Measurements from ENCODE around the gene IL1RAPL1.
"Not testable (repeated sequence)": the region's sequence is repeated elsewhere in the genome, so short reads cannot be mapped to it uniquely, and the experiment has no call there.

IL1RAPL1 gene

GRCh38 chrX:29122817-29123216 lies 535.6 kb downstream of the IL1RAPL1 start:
- H3K27me3 ChIP-seq (ENCODE audit: control insufficient read depth, insufficient read depth, low read length); H3K4me2 ChIP-seq (ENCODE audit: low read length); H3K36me3 ChIP-seq (ENCODE audit: insufficient read depth, low read length); H3K4me1 ChIP-seq (ENCODE audit: control insufficient read depth, insufficient read depth, low read length); H3K9me3 ChIP-seq (replicated peaks; ENCODE audit: low read length); H3K4me3 ChIP-seq (ENCODE audit: low read length); H3K9ac ChIP-seq (ENCODE audit: low read depth, low read length): not testable (repeated sequence)

GRCh38 chrX:29130905-29131304 lies 543.7 kb downstream of the IL1RAPL1 start:
- Histone ChIP-seq H3K9ac (ENCODE audit: low read depth, low read length) (no peak overlapping the region), H3K4me2 (ENCODE audit: low read length) (no peak overlapping the region), H3K9me3 (replicated peaks; ENCODE audit: low read length) (peaks cover 4% of the 10 kb centered on the region), H3K4me3 (ENCODE audit: low read length) (no peak overlapping the region), H3K36me3 (ENCODE audit: insufficient read depth, low read length) (no peaks in the 10 kb centered on the region), H3K27me3 (ENCODE audit: control insufficient read depth, insufficient read depth, low read length) (no peaks in the 10 kb centered on the region), H3K4me1 (ENCODE audit: control insufficient read depth, insufficient read depth, low read length) (no peaks in the 10 kb centered on the region)

- Histone ChIP-seq H3K4me3 (ENCODE audit: low read length) (no peak overlapping the region), H3K36me3 (ENCODE audit: insufficient read depth, low read length) (no peaks in the 10 kb centered on the region), H3K9ac (ENCODE audit: low read depth, low read length) (no peak overlapping the region)
Observed at GRCh38 chrX:29136904-29137303, 549.7 kb downstream of the IL1RAPL1 start.

GRCh38 chrX:29138003-29138402 lies 550.8 kb downstream of the IL1RAPL1 start:
- H3K27me3 ChIP-seq (ENCODE audit: control insufficient read depth, insufficient read depth, low read length), result no peaks in the 10 kb centered on the region
- H3K36me3 ChIP-seq (ENCODE audit: insufficient read depth, low read length), result no peaks in the 10 kb centered on the region
- no peaks in the 10 kb centered on the region for H3K9me3 ChIP-seq (replicated peaks; ENCODE audit: low read length)
- no peak overlapping the region for H3K4me2 ChIP-seq (ENCODE audit: low read length)
- no peak overlapping the region for H3K9ac ChIP-seq (ENCODE audit: low read depth, low read length)
- H3K4me3 ChIP-seq (ENCODE audit: low read length), result no peak overlapping the region
- H3K4me1 ChIP-seq (ENCODE audit: control insufficient read depth, insufficient read depth, low read length), result no peaks in the 10 kb centered on the region

More at GRCh38 chrX:29136904-29137303, 549.7 kb downstream of the IL1RAPL1 start:
- no peaks in the 10 kb centered on the region for H3K9me3 ChIP-seq (replicated peaks; ENCODE audit: low read length)
- no peaks in the 10 kb centered on the region for H3K27me3 ChIP-seq (ENCODE audit: control insufficient read depth, insufficient read depth, low read length)
- H3K4me2 ChIP-seq (ENCODE audit: low read length), result no peak overlapping the region
- H3K4me1 ChIP-seq (ENCODE audit: control insufficient read depth, insufficient read depth, low read length), result no peaks in the 10 kb centered on the region

- Histone ChIP-seq H3K9me3 (replicated peaks; ENCODE audit: low read length) (no peaks in the 10 kb centered on the region), H3K36me3 (ENCODE audit: insufficient read depth, low read length) (no peaks in the 10 kb centered on the region), H3K4me3 (ENCODE audit: low read length) (no peak overlapping the region), H3K27me3 (ENCODE audit: control insufficient read depth, insufficient read depth, low read length) (no peaks in the 10 kb centered on the region), H3K4me1 (ENCODE audit: control insufficient read depth, insufficient read depth, low read length) (no peaks in the 10 kb centered on the region), H3K9ac (ENCODE audit: low read depth, low read length) (no peak overlapping the region), H3K4me2 (ENCODE audit: low read length) (no peak overlapping the region)
Observed at GRCh38 chrX:29143356-29143755, 556.1 kb downstream of the IL1RAPL1 start.

GRCh38 chrX:29143756-29144155 lies 556.5 kb downstream of the IL1RAPL1 start:
- no peaks in the 10 kb centered on the region for H3K27me3 ChIP-seq (ENCODE audit: control insufficient read depth, insufficient read depth, low read length)
- no peak overlapping the region for H3K4me2 ChIP-seq (ENCODE audit: low read length)
- H3K4me3 ChIP-seq (ENCODE audit: low read length), result no peak overlapping the region
- H3K9ac ChIP-seq (ENCODE audit: low read depth, low read length), result no peak overlapping the region
- no peaks in the 10 kb centered on the region for H3K4me1 ChIP-seq (ENCODE audit: control insufficient read depth, insufficient read depth, low read length)
- no peaks in the 10 kb centered on the region for H3K9me3 ChIP-seq (replicated peaks; ENCODE audit: low read length)
- H3K36me3 ChIP-seq (ENCODE audit: insufficient read depth, low read length), result no peaks in the 10 kb centered on the region

GRCh38 chrX:29145316-29145715 lies 558.1 kb downstream of the IL1RAPL1 start:
- Histone ChIP-seq H3K36me3 (ENCODE audit: insufficient read depth, low read length) (no peaks in the 10 kb centered on the region), H3K4me1 (ENCODE audit: control insufficient read depth, insufficient read depth, low read length) (no peaks in the 10 kb centered on the region), H3K9me3 (replicated peaks; ENCODE audit: low read length) (no peaks in the 10 kb centered on the region), H3K9ac (ENCODE audit: low read depth, low read length) (no peak overlapping the region), H3K4me3 (ENCODE audit: low read length) (no peak overlapping the region), H3K4me2 (ENCODE audit: low read length) (no peak overlapping the region), H3K27me3 (ENCODE audit: control insufficient read depth, insufficient read depth, low read length) (no peaks in the 10 kb centered on the region)

GRCh38 chrX:29148511-29148910 lies 561.3 kb downstream of the IL1RAPL1 start:
- no peak overlapping the region for H3K4me3 ChIP-seq (ENCODE audit: low read length)
- H3K36me3 ChIP-seq (ENCODE audit: insufficient read depth, low read length), result no peaks in the 10 kb centered on the region
- no peaks in the 10 kb centered on the region for H3K27me3 ChIP-seq (ENCODE audit: control insufficient read depth, insufficient read depth, low read length)
- H3K9me3 ChIP-seq (replicated peaks; ENCODE audit: low read length), result no peaks in the 10 kb centered on the region
- H3K4me1 ChIP-seq (ENCODE audit: control insufficient read depth, insufficient read depth, low read length), result no peaks in the 10 kb centered on the region
- no peak overlapping the region for H3K4me2 ChIP-seq (ENCODE audit: low read length)
- no peak overlapping the region for H3K9ac ChIP-seq (ENCODE audit: low read depth, low read length)

GRCh38 chrX:29155286-29155685 lies 568.0 kb downstream of the IL1RAPL1 start:
- Histone ChIP-seq H3K4me1 (ENCODE audit: control insufficient read depth, insufficient read depth, low read length) (no peaks in the 10 kb centered on the region), H3K9ac (ENCODE audit: low read depth, low read length) (no peak overlapping the region), H3K27me3 (ENCODE audit: control insufficient read depth, insufficient read depth, low read length) (no peaks in the 10 kb centered on the region)

GRCh38 chrX:29172880-29173279 lies 585.6 kb downstream of the IL1RAPL1 start:
- Histone ChIP-seq H3K4me3 (ENCODE audit: low read length) (no peak overlapping the region), H3K9me3 (replicated peaks; ENCODE audit: low read length) (no peaks in the 10 kb centered on the region), H3K4me1 (ENCODE audit: control insufficient read depth, insufficient read depth, low read length) (no peaks in the 10 kb centered on the region), H3K27me3 (ENCODE audit: control insufficient read depth, insufficient read depth, low read length) (no peaks in the 10 kb centered on the region), H3K9ac (ENCODE audit: low read depth, low read length) (no peak overlapping the region), H3K36me3 (ENCODE audit: insufficient read depth, low read length) (no peaks in the 10 kb centered on the region), H3K4me2 (ENCODE audit: low read length) (no peak overlapping the region)

More at GRCh38 chrX:29155286-29155685, 568.0 kb downstream of the IL1RAPL1 start:
- H3K4me3 ChIP-seq (ENCODE audit: low read length), result no peak overlapping the region
- no peaks in the 10 kb centered on the region for H3K9me3 ChIP-seq (replicated peaks; ENCODE audit: low read length)
- no peak overlapping the region for H3K4me2 ChIP-seq (ENCODE audit: low read length)
- H3K36me3 ChIP-seq (ENCODE audit: insufficient read depth, low read length), result no peaks in the 10 kb centered on the region

- Histone ChIP-seq H3K9me3 (replicated peaks; ENCODE audit: low read length) (no peaks in the 10 kb centered on the region), H3K4me3 (ENCODE audit: low read length) (no peak overlapping the region), H3K4me2 (ENCODE audit: low read length) (no peak overlapping the region), H3K4me1 (ENCODE audit: control insufficient read depth, insufficient read depth, low read length) (no peaks in the 10 kb centered on the region), H3K27me3 (ENCODE audit: control insufficient read depth, insufficient read depth, low read length) (no peaks in the 10 kb centered on the region), H3K36me3 (ENCODE audit: insufficient read depth, low read length) (no peaks in the 10 kb centered on the region), H3K9ac (ENCODE audit: low read depth, low read length) (no peak overlapping the region)
Observed at GRCh38 chrX:29187264-29187663, 600.0 kb downstream of the IL1RAPL1 start.

- H3K36me3 ChIP-seq (ENCODE audit: insufficient read depth, low read length), result no peaks in the 10 kb centered on the region
- H3K4me2 ChIP-seq (ENCODE audit: low read length), result no peak overlapping the region
- no peaks in the 10 kb centered on the region for H3K4me1 ChIP-seq (ENCODE audit: control insufficient read depth, insufficient read depth, low read length)
- H3K9me3 ChIP-seq (replicated peaks; ENCODE audit: low read length), result no peaks in the 10 kb centered on the region
- no peaks in the 10 kb centered on the region for H3K27me3 ChIP-seq (ENCODE audit: control insufficient read depth, insufficient read depth, low read length)
- no peak overlapping the region for H3K9ac ChIP-seq (ENCODE audit: low read depth, low read length)
- no peak overlapping the region for H3K4me3 ChIP-seq (ENCODE audit: low read length)
Observed at GRCh38 chrX:29196501-29196900, 609.3 kb downstream of the IL1RAPL1 start.
